Astrocyte (in vitro differentiated cells and primary cell): Measurements from ENCODE around the gene TPRX1. TPM values are rescaled to one million over a fixed set of nuclear protein-coding genes. Genes with fewer than 3 reads are reported as not detected.
"Not testable (repeated sequence)": the region's sequence is repeated elsewhere in the genome, so short reads cannot be mapped to it uniquely, and the experiment has no call there.

Experiments used
- DNase-seq: peaks from one replicate; pipeline ENCODE4 v3.0.0-alpha.2; 2010; ENCODE audit warnings: low read depth
- FAIRE-seq: peaks from 2 replicates; lab custom pipeline; 2011; peaks lifted over from hg19 to GRCh38; lab: Jason Lieb, UNC
- H2AFZ ChIP-seq: 2 replicates; pipeline ENCODE4 v1.6.0; 2012; ENCODE audit warnings: low read depth, low read length, inconsistent platforms
- H3K27ac ChIP-seq: 2 replicates; pipeline ENCODE4 v1.5.1; 2011; ENCODE audit warnings: low read depth, low read length, inconsistent platforms
- H3K27me3 ChIP-seq: 2 replicates; pipeline ENCODE4 v1.6.0; 2011; ENCODE audit warnings: low read length, inconsistent platforms; ENCODE audit not compliant: insufficient read depth
- H3K36me3 ChIP-seq: 2 replicates; pipeline ENCODE4 v1.5.1; 2011; ENCODE audit warnings: low read length, inconsistent platforms; ENCODE audit not compliant: insufficient read depth
- H3K4me1 ChIP-seq: 2 replicates; pipeline ENCODE4 v1.5.1; 2011; ENCODE audit warnings: low read length, inconsistent platforms; ENCODE audit not compliant: insufficient read depth
- H3K4me2 ChIP-seq: 2 replicates; pipeline ENCODE4 v1.6.0; 2012; ENCODE audit warnings: low read length, inconsistent platforms
- H3K4me3 ChIP-seq: 2 replicates; pipeline ENCODE4 v1.5.1; 2011; ENCODE audit warnings: low read depth, mild to moderate bottlenecking, low read length, inconsistent platforms; ENCODE audit not compliant: insufficient read depth
- H3K79me2 ChIP-seq: 2 replicates; pipeline ENCODE4 v1.6.0; 2012; ENCODE audit warnings: mild to moderate bottlenecking, low read length, inconsistent platforms; ENCODE audit not compliant: insufficient read depth
- H3K9ac ChIP-seq: 2 replicates; pipeline ENCODE4 v1.6.0; 2012; ENCODE audit warnings: mild to moderate bottlenecking, low read length, inconsistent platforms
- H3K9me3 ChIP-seq: 2 replicates; pipeline ENCODE4 v1.5.1; 2012; ENCODE audit warnings: low read depth, mild to moderate bottlenecking, low read length, inconsistent platforms; ENCODE audit not compliant: insufficient read depth
- H4K20me1 ChIP-seq: 2 replicates; pipeline ENCODE4 v1.6.0; 2012; ENCODE audit warnings: low read length, inconsistent platforms; ENCODE audit not compliant: insufficient read depth
- H3K27ac Mint-ChIP-seq: one replicate; pipeline ENCODE4 v1.8.0; 2021; ENCODE audit warnings: mild to moderate bottlenecking, mixed read lengths; ENCODE audit not compliant: unreplicated experiment
- H3K27me3 Mint-ChIP-seq: one replicate; pipeline ENCODE4 v1.8.0; 2021; ENCODE audit warnings: low read depth, mixed read lengths; ENCODE audit not compliant: unreplicated experiment
- H3K36me3 Mint-ChIP-seq: one replicate; pipeline ENCODE4 v1.8.0; 2021; ENCODE audit warnings: low read depth, mixed read lengths; ENCODE audit not compliant: unreplicated experiment
- H3K4me1 Mint-ChIP-seq: one replicate; pipeline ENCODE4 v1.8.0; 2021; ENCODE audit warnings: low read depth, mixed read lengths; ENCODE audit not compliant: unreplicated experiment
- H3K4me3 Mint-ChIP-seq: one replicate; pipeline ENCODE4 v1.8.0; 2021; ENCODE audit warnings: mild to moderate bottlenecking, moderate library complexity, mixed read lengths; ENCODE audit not compliant: unreplicated experiment
- H3K9me3 Mint-ChIP-seq: one replicate; pipeline ENCODE4 v1.8.0; 2021; ENCODE audit warnings: mild to moderate bottlenecking, mixed read lengths; ENCODE audit not compliant: unreplicated experiment
- CTCF ChIP-seq: IDR thresholded peaks from 2 replicates; pipeline ENCODE4 v1.5.1; 2011; ENCODE audit warnings: low read depth, mild to moderate bottlenecking, inconsistent platforms, low read length, moderate library complexity; ENCODE audit not compliant: insufficient read depth
- EZH2 ChIP-seq: IDR thresholded peaks from 2 replicates; pipeline ENCODE4 v1.6.1; 2012; ENCODE audit warnings: mild to moderate bottlenecking, low read length, inconsistent platforms; ENCODE audit not compliant: insufficient read depth
- total RNA-seq: library from RNA; stranded (reverse); gene quantifications from 2 replicates; pipeline ENCODE4 v1.2.1, GENCODE V29; 2021

The TPRX1 gene
- total RNA-seq, 1 donor from 2014 or later: not detected

- Histone ChIP-seq H3K36me3 (peaks cover 6% of the 10 kb centered on the region), H3K79me2 (peaks cover 40% of the 10 kb centered on the region), H3K4me1 (peaks cover 14% of the 10 kb centered on the region), H4K20me1 (peaks cover 40% of the 10 kb centered on the region), H3K27ac (peak within 1 kb of the TSS; percentile 98), H3K4me3 (peak within 1 kb of the TSS; percentile 80), H3K27me3 (no peaks in the 10 kb centered on the region), H2AFZ (peak within 1 kb of the TSS; percentile 99), H3K9me3 (no peaks in the 10 kb centered on the region), H3K9ac (peak within 1 kb of the TSS; percentile 98), H3K4me2 (peak within 1 kb of the TSS; percentile 88)
- H3K27ac Mint-ChIP-seq: peak within 1 kb of the TSS; percentile 93
- TF ChIP-seq EZH2 (no peak), CTCF (no peak)
- no peaks in the 10 kb centered on the region for H3K9me3 Mint-ChIP-seq
- H3K4me3 Mint-ChIP-seq: peak within 1 kb of the TSS; percentile 96
- H3K4me1 Mint-ChIP-seq: peaks cover 12% of the 10 kb centered on the region
- FAIRE-seq (no peak), DNase-seq (peak; percentile 58)
- no peaks in the 10 kb centered on the region for H3K27me3 Mint-ChIP-seq
- H3K36me3 Mint-ChIP-seq: peaks cover 17% of the 10 kb centered on the region
These were observed 26.1 kb downstream of the TPRX1 start, which contains the start of gene SELENOW for GRCh38 chr19:47778049-47778953. Gene SELENOW, plus strand, starts transcription at chr19:47778703. Its CDS starts 83 bp downstream, at chr19:47778786.

- not testable (repeated sequence) for H3K36me3 ChIP-seq, H3K27me3 Mint-ChIP-seq, H3K9me3 ChIP-seq, FAIRE-seq, DNase-seq, H3K27ac ChIP-seq, H3K27me3 ChIP-seq, H3K9me3 Mint-ChIP-seq
- peaks cover 34% of the 10 kb centered on the region for H4K20me1 ChIP-seq
- H3K9ac ChIP-seq: peak overlapping the region; percentile 98
- Mint-ChIP-seq H3K4me3 (peak overlapping the region; percentile 96), H3K36me3 (peaks cover 13% of the 10 kb centered on the region), H3K4me1 (peaks cover 12% of the 10 kb centered on the region), H3K27ac (peak overlapping the region; percentile 93)
- H3K79me2 ChIP-seq: peaks cover 40% of the 10 kb centered on the region
- peak overlapping the region; percentile 88 for H3K4me2 ChIP-seq
- peaks cover 14% of the 10 kb centered on the region for H3K4me1 ChIP-seq
- peak overlapping the region; percentile 99 for H2AFZ ChIP-seq
- peak overlapping the region; percentile 80 for H3K4me3 ChIP-seq
These were observed 26.9 kb downstream of the TPRX1 start for GRCh38 chr19:47777245-47778048.

- Mint-ChIP-seq H3K36me3 (peaks cover 6% of the 10 kb centered on the region), H3K4me1 (peaks cover 9% of the 10 kb centered on the region), H3K27ac (no peak overlapping the region), H3K9me3 (no peaks in the 10 kb centered on the region), H3K4me3 (peak overlapping the region; percentile 64), H3K27me3 (no peaks in the 10 kb centered on the region)
- Histone ChIP-seq H3K27me3 (no peaks in the 10 kb centered on the region), H3K4me1 (peaks cover 14% of the 10 kb centered on the region), H3K36me3 (peaks cover 6% of the 10 kb centered on the region), H4K20me1 (peaks cover 25% of the 10 kb centered on the region), H3K4me2 (no peak overlapping the region), H3K4me3 (no peak overlapping the region), H3K9me3 (no peaks in the 10 kb centered on the region), H3K79me2 (peaks cover 37% of the 10 kb centered on the region), H2AFZ (no peak overlapping the region), H3K27ac (no peak overlapping the region), H3K9ac (no peak overlapping the region)
- FAIRE-seq (no peak), DNase-seq (no peak)
- no peak for TF ChIP-seq CTCF
- no peak for TF ChIP-seq EZH2
These were observed 27.8 kb downstream of the TPRX1 start for GRCh38 chr19:47776568-47776967.

- H3K27ac ChIP-seq, H3K27me3 ChIP-seq, H3K27ac Mint-ChIP-seq, H3K4me1 ChIP-seq, H3K4me3 Mint-ChIP-seq, H3K9ac ChIP-seq, H3K9me3 Mint-ChIP-seq, FAIRE-seq, H3K79me2 ChIP-seq, H3K36me3 Mint-ChIP-seq, H3K4me1 Mint-ChIP-seq, H4K20me1 ChIP-seq, H2AFZ ChIP-seq, H3K4me2 ChIP-seq, H3K36me3 ChIP-seq, H3K9me3 ChIP-seq, H3K27me3 Mint-ChIP-seq, H3K4me3 ChIP-seq, DNase-seq: not testable (repeated sequence)
These were observed 33.1 kb downstream of the TPRX1 start for GRCh38 chr19:47771291-47771690.
